ENCODE data around the gene CFAP97D2. TPM values are rescaled to one million over a fixed set of nuclear protein-coding genes. Genes with fewer than 3 reads are reported as not detected.
A peak's percentile ranks its signal among the peaks of the same experiment; 100 is the strongest.

The CFAP97D2 gene
- total RNA-seq, 4 donors from 2014 or later, result not detected

GRCh38 chr13:114234645-114235421 is 55.8 kb downstream of the CFAP97D2 start, which contains the start of gene CDC16:
CDC16 (plus strand) TSS chr13:114234897; CDS start chr13:114235085, 188 bp downstream.
- Histone ChIP-seq H3K36me3 (peaks cover 31 to 33% (median 32%) of the 10 kb centered on the region in 4 donors), H3K4me3 (peak within 1 kb of the TSS; percentile 92 to 96 (median 93)), H3K9me3 (no peaks in the 10 kb centered on the region), H3K4me1 (peaks cover 13 to 19% (median 17%) of the 10 kb centered on the region in 4 donors), H3K27me3 (peaks cover 0 to 6% (median 0%) of the 10 kb centered on the region in 4 donors), H3K27ac (replicated peaks in 1 of 4) (peak within 1 kb of the TSS; percentile 84 to 89 (median 86))
- DNase-seq (ENCODE audit: extremely low spot score), result peak; percentile 97
- TF ChIP-seq POLR2AphosphoS5 (IDR thresholded peaks at IDR 0.05), result peak; percentile 40 to 64
- TF ChIP-seq, protein P1, sequence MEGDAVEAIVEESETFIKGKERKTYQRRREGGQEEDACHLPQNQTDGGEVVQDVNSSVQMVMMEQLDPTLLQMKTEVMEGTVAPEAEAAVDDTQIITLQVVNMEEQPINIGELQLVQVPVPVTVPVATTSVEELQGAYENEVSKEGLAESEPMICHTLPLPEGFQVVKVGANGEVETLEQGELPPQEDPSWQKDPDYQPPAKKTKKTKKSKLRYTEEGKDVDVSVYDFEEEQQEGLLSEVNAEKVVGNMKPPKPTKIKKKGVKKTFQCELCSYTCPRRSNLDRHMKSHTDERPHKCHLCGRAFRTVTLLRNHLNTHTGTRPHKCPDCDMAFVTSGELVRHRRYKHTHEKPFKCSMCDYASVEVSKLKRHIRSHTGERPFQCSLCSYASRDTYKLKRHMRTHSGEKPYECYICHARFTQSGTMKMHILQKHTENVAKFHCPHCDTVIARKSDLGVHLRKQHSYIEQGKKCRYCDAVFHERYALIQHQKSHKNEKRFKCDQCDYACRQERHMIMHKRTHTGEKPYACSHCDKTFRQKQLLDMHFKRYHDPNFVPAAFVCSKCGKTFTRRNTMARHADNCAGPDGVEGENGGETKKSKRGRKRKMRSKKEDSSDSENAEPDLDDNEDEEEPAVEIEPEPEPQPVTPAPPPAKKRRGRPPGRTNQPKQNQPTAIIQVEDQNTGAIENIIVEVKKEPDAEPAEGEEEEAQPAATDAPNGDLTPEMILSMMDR (IDR thresholded peaks at IDR 0.05), result peak in 2 of 3 experiments; percentile 9 to 12
- TF ChIP-seq POLR2A (IDR thresholded peaks at IDR 0.05; ENCODE audit: low read depth), result no peak
- TF ChIP-seq EP300 (IDR thresholded peaks at IDR 0.05), result no peak
- intact Hi-C loops (cut with DNase I), result no loop called here
- 1% methylated on average over 36 of the region's 76 CpGs for WGBS

DNA sequence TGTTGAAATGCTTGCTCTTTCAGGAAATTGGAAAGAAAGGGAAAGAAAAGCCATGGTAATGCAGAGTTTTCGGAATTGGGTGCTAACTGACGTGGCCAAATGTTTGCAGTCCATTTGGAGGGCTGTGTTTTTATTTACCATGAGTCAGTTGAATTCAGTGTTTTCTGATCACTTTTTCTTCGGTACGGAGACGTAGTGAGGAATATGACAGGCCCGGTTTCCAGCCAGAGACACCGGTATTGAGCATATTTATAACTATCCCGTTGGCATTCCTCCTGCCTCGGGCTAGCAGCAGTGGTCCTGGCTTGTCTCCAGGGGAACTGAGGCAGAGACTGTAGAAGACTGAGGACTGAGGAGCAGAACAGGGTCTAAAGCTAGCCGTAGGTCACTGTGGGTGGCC is 56.6 kb downstream of the CFAP97D2 start:
- peaks cover 38 to 42% (median 40%) of the 10 kb centered on the region in 4 donors for H3K36me3 ChIP-seq
- peak overlapping the region; percentile 92 to 96 (median 93) for H3K4me3 ChIP-seq
- 19% methylated on average over 10 of the region's 10 CpGs for WGBS
- H3K27me3 ChIP-seq, result no peaks in the 10 kb centered on the region
- H3K9me3 ChIP-seq, result no peaks in the 10 kb centered on the region
- peaks cover 13 to 19% (median 17%) of the 10 kb centered on the region in 4 donors for H3K4me1 ChIP-seq
- DNase-seq (ENCODE audit: extremely low spot score), result no peak
- H3K27ac ChIP-seq (replicated peaks in 1 of 4), result peak overlapping the region; percentile 84 to 89 (median 86)
- TF ChIP-seq POLR2A (IDR thresholded peaks at IDR 0.05; ENCODE audit: low read depth) (no peak), EP300 (IDR thresholded peaks at IDR 0.05) (no peak), POLR2AphosphoS5 (IDR thresholded peaks at IDR 0.05) (no peak)
- intact Hi-C loops (cut with DNase I), result no loop called here

DNA sequence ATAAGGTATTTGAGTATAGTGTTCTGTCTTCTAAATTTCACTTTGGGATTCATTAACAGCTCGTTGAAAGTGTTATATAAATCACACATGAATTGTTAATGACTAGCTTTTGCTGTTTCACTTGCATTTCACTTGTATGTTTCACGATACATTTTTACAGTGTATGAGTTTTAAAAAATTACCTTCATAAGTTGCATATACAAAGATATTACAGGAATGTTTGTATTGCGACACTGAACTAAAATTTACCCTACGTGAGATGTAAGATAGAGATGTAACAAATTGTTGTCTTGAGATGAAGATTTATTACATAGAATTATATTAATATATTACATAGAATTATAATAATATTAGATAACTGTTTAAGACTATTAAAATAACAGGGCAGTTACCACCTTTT is 57.2 kb downstream of the CFAP97D2 start:
- Histone ChIP-seq H3K27ac (replicated peaks in 1 of 4) (peak overlapping the region in 3 of 4 donors; percentile 84 to 89 (median 88)), H3K36me3 (peaks cover 43 to 47% (median 45%) of the 10 kb centered on the region in 4 donors), H3K9me3 (no peaks in the 10 kb centered on the region), H3K27me3 (no peaks in the 10 kb centered on the region), H3K4me3 (peak overlapping the region; percentile 92 to 96 (median 93)), H3K4me1 (peaks cover 13 to 19% (median 17%) of the 10 kb centered on the region in 4 donors)
- WGBS, result 60% methylated on average over 4 of the region's 4 CpGs
- intact Hi-C loops (cut with DNase I), result no loop called here
- TF ChIP-seq EP300 (IDR thresholded peaks at IDR 0.05), result no peak
- no peak for TF ChIP-seq POLR2A (IDR thresholded peaks at IDR 0.05; ENCODE audit: low read depth)
- TF ChIP-seq, protein P1 (IDR thresholded peaks at IDR 0.05), result no peak
- no peak for TF ChIP-seq POLR2AphosphoS5 (IDR thresholded peaks at IDR 0.05)
- no peak for DNase-seq (ENCODE audit: extremely low spot score)

DNA sequence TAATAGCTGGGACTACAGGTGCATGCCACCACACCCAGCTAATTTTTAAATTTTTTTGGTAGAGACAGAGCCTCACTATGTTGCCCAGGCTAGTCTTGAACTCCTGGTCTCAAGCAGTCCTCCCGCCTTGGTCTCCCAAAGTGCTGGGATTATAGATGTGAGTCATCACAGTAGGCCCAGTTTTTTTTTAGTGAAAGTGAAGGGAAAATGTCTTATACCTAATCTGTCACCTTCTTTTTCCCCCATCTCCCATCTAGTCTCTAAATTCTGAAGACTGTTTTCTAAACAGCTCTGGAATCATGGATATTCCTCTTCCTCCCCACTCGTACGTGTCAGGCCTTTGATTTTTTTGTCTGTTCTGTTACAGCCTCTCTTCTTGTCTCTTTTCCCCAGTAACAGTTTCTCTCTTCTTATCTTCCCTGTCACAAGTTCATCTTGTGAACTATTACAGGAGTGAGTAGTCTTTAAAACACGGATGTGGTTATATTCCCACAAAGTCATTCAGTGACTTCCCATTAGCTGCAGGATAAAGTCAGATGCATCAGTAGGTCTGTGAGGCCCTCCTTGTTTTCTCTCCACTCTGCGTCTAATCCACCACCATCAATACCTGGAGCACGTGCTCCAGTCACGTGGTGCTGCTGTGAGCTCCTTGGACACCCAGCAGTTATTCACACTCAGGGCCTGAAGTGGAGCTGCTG is 58.5 kb downstream of the CFAP97D2 start:
- Histone ChIP-seq H3K4me3 (no peak overlapping the region), H3K36me3 (peaks cover 57 to 60% (median 59%) of the 10 kb centered on the region in 4 donors), H3K9me3 (no peaks in the 10 kb centered on the region), H3K4me1 (peaks cover 13 to 19% (median 17%) of the 10 kb centered on the region in 4 donors), H3K27me3 (no peaks in the 10 kb centered on the region), H3K27ac (replicated peaks in 1 of 4) (no peak overlapping the region)
- WGBS, result 87% methylated on average over 7 of the region's 7 CpGs
- intact Hi-C loops (cut with DNase I), result no loop called here
- TF ChIP-seq EP300 (IDR thresholded peaks at IDR 0.05) (no peak), POLR2A (IDR thresholded peaks at IDR 0.05; ENCODE audit: low read depth) (no peak), POLR2AphosphoS5 (IDR thresholded peaks at IDR 0.05) (no peak)
- TF ChIP-seq, protein P1 (IDR thresholded peaks at IDR 0.05), result no peak
- DNase-seq (ENCODE audit: extremely low spot score), result no peak

DNA sequence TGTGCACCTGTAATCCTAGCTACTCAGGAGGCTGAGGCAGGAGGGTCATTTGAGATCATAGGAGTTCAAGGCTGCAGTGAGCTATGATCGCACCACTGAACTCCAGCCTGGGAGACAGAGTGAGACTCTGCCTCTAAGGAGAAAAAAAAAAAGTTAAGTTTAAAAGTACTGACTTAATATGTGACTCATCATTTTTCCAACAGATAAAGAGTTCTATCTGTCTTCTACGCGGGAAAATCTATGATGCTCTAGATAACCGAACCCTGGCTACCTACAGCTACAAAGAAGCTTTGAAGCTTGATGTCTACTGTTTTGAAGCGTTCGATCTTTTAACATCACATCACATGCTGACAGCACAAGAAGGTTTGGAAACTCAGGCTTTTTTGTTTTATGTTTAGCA is 62.9 kb downstream of the CFAP97D2 start:
- no peak for DNase-seq (ENCODE audit: extremely low spot score)
- H3K27ac ChIP-seq (replicated peaks in 1 of 4), result no peak overlapping the region
- H3K9me3 ChIP-seq, result no peaks in the 10 kb centered on the region
- H3K4me3 ChIP-seq, result no peak overlapping the region
- H3K36me3 ChIP-seq, result peaks cover 91 to 100% (median 95%) of the 10 kb centered on the region in 4 donors
- no peaks in the 10 kb centered on the region for H3K27me3 ChIP-seq
- WGBS, result 92% methylated on average over 6 of the region's 6 CpGs
- H3K4me1 ChIP-seq, result no peaks in the 10 kb centered on the region
- intact Hi-C loops (cut with DNase I), result no loop called here
- TF ChIP-seq POLR2AphosphoS5 (IDR thresholded peaks at IDR 0.05) (no peak), POLR2A (IDR thresholded peaks at IDR 0.05; ENCODE audit: low read depth) (no peak), EP300 (IDR thresholded peaks at IDR 0.05) (no peak)
- TF ChIP-seq, protein P1 (IDR thresholded peaks at IDR 0.05), result no peak
